GM12878 (cell line): ENCODE measurements around the gene EPB41L4A. TPM values are rescaled to one million over a fixed set of nuclear protein-coding genes. Genes with fewer than 3 reads are reported as not detected.

Experiments
- ATAC-seq: fragments of 200-7000 bp; cut with Tn5 transposase; 3 replicates; pipeline ENCODE4 v1.9.1; 2020; ENCODE audit warnings: mild to moderate bottlenecking, moderate library complexity
- BruUV-seq: library from RNA; stranded (reverse); fragments of 400-500 nt; replicated peaks from 2 replicates; lab custom pipeline; 2021; lab: Mats Ljungman, UMichigan
- CTCF ChIA-PET: fragments of 300-600 bp; sonication (Branson Sonifier 250); formaldehyde crosslinking; extraction: SDS; loops from one replicate; lab custom pipeline; 2021; ENCODE audit warnings: inconsistent platforms; lab: Yijun Ruan, JAX
- POLR2A ChIA-PET: fragments of 350-600 bp; formaldehyde crosslinking; extraction: SDS; loops from one replicate; lab custom pipeline; 2021; ENCODE audit warnings: inconsistent platforms; lab: Charles Lee
- RAD21 ChIA-PET: fragments of 300-600 bp; sonication (Branson Sonifier 250); formaldehyde crosslinking; loops from one replicate; lab custom pipeline; 2023; ENCODE audit warnings: antibody characterized with exemption; ENCODE audit not compliant: unreplicated experiment; lab: Charles Lee
- SMC1A ChIA-PET: fragments of 300-600 bp; sonication (Branson Sonifier 250); formaldehyde crosslinking; loops from one replicate; lab custom pipeline; 2023; ENCODE audit not compliant: unreplicated experiment, uncharacterized antibody; lab: Charles Lee
- DNase-seq: peaks from one replicate; pipeline ENCODE4 v3.0.0-alpha.2; 2011; ENCODE audit warnings: low read depth, low spot score
- FAIRE-seq: peaks from 3 replicates; lab custom pipeline; 2011; peaks lifted over from hg19 to GRCh38; lab: Jason Lieb, UNC
- H2AFZ ChIP-seq: 2 replicates; pipeline ENCODE4 v1.6.0; 2011; ENCODE audit warnings: low read depth, low read length, control low read depth; ENCODE audit not compliant: control insufficient read depth
- H3K27ac ChIP-seq: 2 replicates; pipeline ENCODE4 v1.5.1; 2011; ENCODE audit warnings: control low read depth; ENCODE audit not compliant: control insufficient read depth, insufficient read depth
- H3K27me3 ChIP-seq, 2 experiments: replicated peaks in 1 of 2; 2 replicates each; pipeline versions ENCODE4 v1.6.0 to v1.6.1; 2011; ENCODE audit warnings: low read length in 1 of 2; ENCODE audit not compliant: control insufficient read depth in 2 of 2, insufficient read depth in 2 of 2
- H3K36me3 ChIP-seq, 2 experiments: 2 replicates each; pipeline ENCODE4 v1.5.1; 2011; ENCODE audit warnings: low read length in 1 of 2; ENCODE audit not compliant: control insufficient read depth in 2 of 2, insufficient read depth in 2 of 2
- H3K4me1 ChIP-seq: 2 replicates; pipeline ENCODE4 v1.6.1; 2011; ENCODE audit warnings: mild to moderate bottlenecking, low read length, moderate library complexity, mixed read lengths; ENCODE audit not compliant: control insufficient read depth, insufficient read depth
- H3K4me2 ChIP-seq: 2 replicates; pipeline ENCODE4 v1.6.0; 2011; ENCODE audit warnings: control low read depth; ENCODE audit not compliant: control insufficient read depth, insufficient read depth
- H3K4me3 ChIP-seq: fragments of 200-600 bp; sonication (generic); 2 replicates; pipeline ENCODE4 v1.5.1; 2016
- H3K79me2 ChIP-seq: 2 replicates; pipeline ENCODE4 v1.6.0; 2011; ENCODE audit warnings: low read length; ENCODE audit not compliant: control insufficient read depth, insufficient read depth
- H3K9ac ChIP-seq: 2 replicates; pipeline ENCODE4 v1.8.0; 2011; ENCODE audit warnings: low read length, control low read depth, mixed read lengths; ENCODE audit not compliant: control insufficient read depth, insufficient read depth
- H3K9me3 ChIP-seq: replicated peaks from 3 replicates; pipeline ENCODE4 v1.5.1; 2011; ENCODE audit warnings: mild to moderate bottlenecking, low read length; ENCODE audit not compliant: control insufficient read depth, insufficient read depth
- H4K20me1 ChIP-seq: 2 replicates; pipeline ENCODE4 v1.6.0; 2011; ENCODE audit not compliant: control insufficient read depth, insufficient read depth
- ASH2L ChIP-seq: fragments of 300-600, 200-600 bp; sonication (generic); IDR thresholded peaks from 2 replicates; pipeline ENCODE4 v1.6.1; 2017; ENCODE audit warnings: low read depth, mild to moderate bottlenecking, borderline replicate concordance
- CEBPB ChIP-seq, 2 experiments: fragments of 150-350 bp in 1 of 2; IDR thresholded peaks; 2 replicates each; pipeline ENCODE4 v1.6.1; 2012 to 2014; ENCODE audit warnings: low read depth in 2 of 2, low read length in 2 of 2, borderline replicate concordance in 1 of 2, inconsistent platforms in 1 of 2
- GABPA ChIP-seq: IDR thresholded peaks from 2 replicates; pipeline ENCODE4 v1.6.1; 2014; ENCODE audit warnings: antibody characterized with exemption, low read depth, mild to moderate bottlenecking, inconsistent platforms
- HDAC2 ChIP-seq: fragments of 200-600 bp; sonication (generic); IDR thresholded peaks from 2 replicates; pipeline ENCODE4 v1.6.1; 2017
- IKZF1 ChIP-seq: fragments of 450-650 bp; conservative IDR thresholded peaks from 2 replicates; pipeline ENCODE4 v1.6.1; 2017; ENCODE audit warnings: antibody characterized with exemption, mild to moderate bottlenecking
- KDM1A ChIP-seq: fragments of 200-600 bp; sonication (generic); IDR thresholded peaks from 2 replicates; pipeline ENCODE4 v1.6.1; 2016; ENCODE audit warnings: borderline replicate concordance
- MYB ChIP-seq: fragments of 150-350 bp; IDR thresholded peaks from 2 replicates; pipeline ENCODE4 v1.6.1; 2014; ENCODE audit warnings: mild to moderate bottlenecking, low read depth, low read length, borderline replicate concordance
- NBN ChIP-seq: fragments of 450-650 bp; IDR thresholded peaks from 2 replicates; pipeline ENCODE4 v1.6.1; 2016
- RCOR1 ChIP-seq: conservative IDR thresholded peaks from 2 replicates; pipeline ENCODE4 v1.6.1; 2012; ENCODE audit warnings: low read depth, low read length, improper control_type of control experiment
- WGBS: methylation state at CpG from one replicate; pipeline ENCODE4 v1.1.6; 2016; ENCODE audit warnings: low lambda C conversion rate; ENCODE audit not compliant: insufficient replicate concordance, insufficient coverage; ENCODE audit errors: missing lambda C conversion rate; 5-methylcytosine and 5-hydroxymethylcytosine counted together
- in situ Hi-C: fragments of 300-500 bp; cut with MboI; formaldehyde crosslinking; loops from 9 replicates; pipeline ENCODE4 v1.14.3; 2018; ENCODE audit warnings: mixed read lengths
- intact Hi-C: fragments of 100-400 bp; cut with micrococcal nuclease; formaldehyde crosslinking; loops from one replicate; pipeline ENCODE4 v1.14.2; 2022; ENCODE audit not compliant: unreplicated experiment
- polyA plus RNA-seq, 11 experiments: library from polyadenylated mRNA; depleted of rRNA in 4 of 11; unstranded in 6 of 11; stranded (reverse) in 5 of 11; fragments of >200 nt; fragmentation: Nextera tagmentation in 4 of 11; fragmentation: Illumina TruSeq in 1 of 11; extraction: Ambion mirVana in 4 of 11; extraction: Trizol in 1 of 11; gene quantifications; 1 replicate in 1 of 11; 2 replicates in 10 of 11; pipeline versions ENCODE4 v1.2.1 to v1.2.3, GENCODE V29; 2011 to 2016; ENCODE audit warnings: inconsistent platforms in 2 of 11, missing spikeins in 2 of 11, low read depth in 1 of 11
- total RNA-seq, 4 experiments: library from RNA; depleted of rRNA in 3 of 4; stranded (reverse); fragments of >200 nt in 3 of 4; fragmentation: Illumina TruSeq in 1 of 4; extraction: Trizol in 1 of 4; gene quantifications; 2 replicates each; pipeline versions ENCODE4 v1.2.1 to v1.2.3, GENCODE V29; 2013 to 2021
- TF ChIP-seq, protein P1 (sequence below): IDR thresholded peaks from 2 replicates; pipeline ENCODE4 v1.6.1; 2012; ENCODE audit warnings: low read length, inconsistent platforms
- TF ChIP-seq, protein P2 (sequence below): fragments of 150-350 bp; IDR thresholded peaks from 2 replicates; pipeline ENCODE4 v1.6.1; 2016; ENCODE audit warnings: low read depth, low read length
- TF ChIP-seq, protein P3 (sequence below): IDR thresholded peaks from 2 replicates; pipeline ENCODE4 v1.6.1; 2012; ENCODE audit warnings: mild to moderate bottlenecking, low read depth, low read length
- TF ChIP-seq, protein P4 (sequence below): IDR thresholded peaks from 2 replicates; pipeline ENCODE4 v1.6.1; 2011; ENCODE audit warnings: borderline replicate concordance, low read depth, mild to moderate bottlenecking, moderate library complexity, mixed read lengths, low read length; ENCODE audit not compliant: insufficient read depth; ENCODE audit errors: extremely low read length

The EPB41L4A gene
- total and polyA plus RNA-seq, 10 of the 15 experiments (the other 5 are each of a cell fraction or from before 2014, with no cell fraction given), result 0.10 to 0.67 (median 0.30) TPM

DNA sequence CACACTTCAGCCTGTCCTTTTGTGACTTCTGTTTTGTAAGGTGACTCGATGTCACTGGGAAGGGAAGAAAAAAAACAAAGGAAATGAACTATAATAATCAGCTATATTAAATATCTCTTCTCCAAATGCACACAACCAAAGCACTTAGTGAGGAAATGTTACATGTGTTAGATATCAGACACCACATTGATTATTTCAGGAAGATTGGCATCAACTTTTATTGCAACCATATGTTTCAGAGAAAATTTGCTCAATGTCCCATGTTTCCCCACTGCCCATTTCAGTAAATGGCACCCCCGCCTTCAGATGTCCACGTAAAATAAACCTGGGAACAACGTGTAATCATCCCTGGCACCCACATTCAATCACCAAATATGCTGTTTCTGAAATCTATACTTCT lies 151.8 kb downstream of the EPB41L4A start:
- 55% methylated on average over 4 of the region's 4 CpGs for WGBS
- SMC1A ChIA-PET, result no interaction called here
- no peaks in the 10 kb centered on the region for H3K36me3 ChIP-seq
- ATAC-seq, result no peak
- BruUV-seq, result no TSS peak
- CTCF ChIA-PET, result no interaction called here
- no peak overlapping the region for H3K4me3 ChIP-seq
- H3K27me3 ChIP-seq, result no peaks in the 10 kb centered on the region; a peak in 1 of 4 replicates
- H3K9me3 ChIP-seq, result no peaks in the 10 kb centered on the region
- H3K4me1 ChIP-seq, result peaks cover 4% of the 10 kb centered on the region
- RAD21 ChIA-PET, result no interaction called here
- H3K79me2 ChIP-seq, result no peaks in the 10 kb centered on the region
- intact Hi-C loops (no loop called here), in situ Hi-C loops (no loop called here)
- H4K20me1 ChIP-seq, result no peaks in the 10 kb centered on the region
- DNase-seq, result no peak
- H2AFZ ChIP-seq, result no peak overlapping the region
- FAIRE-seq, result no peak
- POLR2A ChIA-PET, result no interaction called here
- no peak overlapping the region for H3K27ac ChIP-seq
- no peak overlapping the region for H3K9ac ChIP-seq
- no peak overlapping the region for H3K4me2 ChIP-seq
- TF ChIP-seq GABPA (no peak), MYB (no peak), ASH2L (no peak), CEBPB (IDR thresholded peaks at IDR 0.05; ENCODE audit: borderline replicate concordance in 1 of 2, low read depth in 2 of 2, low read length in 2 of 2) (no peak), KDM1A (no peak), HDAC2 (no peak), NBN (no peak), IKZF1 (no peak), RCOR1 (no peak)
- TF ChIP-seq, protein P1, sequence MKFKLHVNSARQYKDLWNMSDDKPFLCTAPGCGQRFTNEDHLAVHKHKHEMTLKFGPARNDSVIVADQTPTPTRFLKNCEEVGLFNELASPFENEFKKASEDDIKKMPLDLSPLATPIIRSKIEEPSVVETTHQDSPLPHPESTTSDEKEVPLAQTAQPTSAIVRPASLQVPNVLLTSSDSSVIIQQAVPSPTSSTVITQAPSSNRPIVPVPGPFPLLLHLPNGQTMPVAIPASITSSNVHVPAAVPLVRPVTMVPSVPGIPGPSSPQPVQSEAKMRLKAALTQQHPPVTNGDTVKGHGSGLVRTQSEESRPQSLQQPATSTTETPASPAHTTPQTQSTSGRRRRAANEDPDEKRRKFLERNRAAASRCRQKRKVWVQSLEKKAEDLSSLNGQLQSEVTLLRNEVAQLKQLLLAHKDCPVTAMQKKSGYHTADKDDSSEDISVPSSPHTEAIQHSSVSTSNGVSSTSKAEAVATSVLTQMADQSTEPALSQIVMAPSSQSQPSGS, result no peak
- TF ChIP-seq, protein P2, sequence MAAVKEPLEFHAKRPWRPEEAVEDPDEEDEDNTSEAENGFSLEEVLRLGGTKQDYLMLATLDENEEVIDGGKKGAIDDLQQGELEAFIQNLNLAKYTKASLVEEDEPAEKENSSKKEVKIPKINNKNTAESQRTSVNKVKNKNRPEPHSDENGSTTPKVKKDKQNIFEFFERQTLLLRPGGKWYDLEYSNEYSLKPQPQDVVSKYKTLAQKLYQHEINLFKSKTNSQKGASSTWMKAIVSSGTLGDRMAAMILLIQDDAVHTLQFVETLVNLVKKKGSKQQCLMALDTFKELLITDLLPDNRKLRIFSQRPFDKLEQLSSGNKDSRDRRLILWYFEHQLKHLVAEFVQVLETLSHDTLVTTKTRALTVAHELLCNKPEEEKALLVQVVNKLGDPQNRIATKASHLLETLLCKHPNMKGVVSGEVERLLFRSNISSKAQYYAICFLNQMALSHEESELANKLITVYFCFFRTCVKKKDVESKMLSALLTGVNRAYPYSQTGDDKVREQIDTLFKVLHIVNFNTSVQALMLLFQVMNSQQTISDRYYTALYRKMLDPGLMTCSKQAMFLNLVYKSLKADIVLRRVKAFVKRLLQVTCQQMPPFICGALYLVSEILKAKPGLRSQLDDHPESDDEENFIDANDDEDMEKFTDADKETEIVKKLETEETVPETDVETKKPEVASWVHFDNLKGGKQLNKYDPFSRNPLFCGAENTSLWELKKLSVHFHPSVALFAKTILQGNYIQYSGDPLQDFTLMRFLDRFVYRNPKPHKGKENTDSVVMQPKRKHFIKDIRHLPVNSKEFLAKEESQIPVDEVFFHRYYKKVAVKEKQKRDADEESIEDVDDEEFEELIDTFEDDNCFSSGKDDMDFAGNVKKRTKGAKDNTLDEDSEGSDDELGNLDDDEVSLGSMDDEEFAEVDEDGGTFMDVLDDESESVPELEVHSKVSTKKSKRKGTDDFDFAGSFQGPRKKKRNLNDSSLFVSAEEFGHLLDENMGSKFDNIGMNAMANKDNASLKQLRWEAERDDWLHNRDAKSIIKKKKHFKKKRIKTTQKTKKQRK, result no peak
- TF ChIP-seq, protein P3, sequence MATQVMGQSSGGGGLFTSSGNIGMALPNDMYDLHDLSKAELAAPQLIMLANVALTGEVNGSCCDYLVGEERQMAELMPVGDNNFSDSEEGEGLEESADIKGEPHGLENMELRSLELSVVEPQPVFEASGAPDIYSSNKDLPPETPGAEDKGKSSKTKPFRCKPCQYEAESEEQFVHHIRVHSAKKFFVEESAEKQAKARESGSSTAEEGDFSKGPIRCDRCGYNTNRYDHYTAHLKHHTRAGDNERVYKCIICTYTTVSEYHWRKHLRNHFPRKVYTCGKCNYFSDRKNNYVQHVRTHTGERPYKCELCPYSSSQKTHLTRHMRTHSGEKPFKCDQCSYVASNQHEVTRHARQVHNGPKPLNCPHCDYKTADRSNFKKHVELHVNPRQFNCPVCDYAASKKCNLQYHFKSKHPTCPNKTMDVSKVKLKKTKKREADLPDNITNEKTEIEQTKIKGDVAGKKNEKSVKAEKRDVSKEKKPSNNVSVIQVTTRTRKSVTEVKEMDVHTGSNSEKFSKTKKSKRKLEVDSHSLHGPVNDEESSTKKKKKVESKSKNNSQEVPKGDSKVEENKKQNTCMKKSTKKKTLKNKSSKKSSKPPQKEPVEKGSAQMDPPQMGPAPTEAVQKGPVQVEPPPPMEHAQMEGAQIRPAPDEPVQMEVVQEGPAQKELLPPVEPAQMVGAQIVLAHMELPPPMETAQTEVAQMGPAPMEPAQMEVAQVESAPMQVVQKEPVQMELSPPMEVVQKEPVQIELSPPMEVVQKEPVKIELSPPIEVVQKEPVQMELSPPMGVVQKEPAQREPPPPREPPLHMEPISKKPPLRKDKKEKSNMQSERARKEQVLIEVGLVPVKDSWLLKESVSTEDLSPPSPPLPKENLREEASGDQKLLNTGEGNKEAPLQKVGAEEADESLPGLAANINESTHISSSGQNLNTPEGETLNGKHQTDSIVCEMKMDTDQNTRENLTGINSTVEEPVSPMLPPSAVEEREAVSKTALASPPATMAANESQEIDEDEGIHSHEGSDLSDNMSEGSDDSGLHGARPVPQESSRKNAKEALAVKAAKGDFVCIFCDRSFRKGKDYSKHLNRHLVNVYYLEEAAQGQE, result no peak
- TF ChIP-seq, protein P4, sequence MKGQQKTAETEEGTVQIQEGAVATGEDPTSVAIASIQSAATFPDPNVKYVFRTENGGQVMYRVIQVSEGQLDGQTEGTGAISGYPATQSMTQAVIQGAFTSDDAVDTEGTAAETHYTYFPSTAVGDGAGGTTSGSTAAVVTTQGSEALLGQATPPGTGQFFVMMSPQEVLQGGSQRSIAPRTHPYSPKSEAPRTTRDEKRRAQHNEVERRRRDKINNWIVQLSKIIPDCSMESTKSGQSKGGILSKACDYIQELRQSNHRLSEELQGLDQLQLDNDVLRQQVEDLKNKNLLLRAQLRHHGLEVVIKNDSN, result no peak
